GM21619 (cell line): ENCODE data around the gene SPDYE3.
"Not testable (repeated sequence)": the region's sequence is repeated elsewhere in the genome, so short reads cannot be mapped to it uniquely, and the experiment has no call there.

Experiments
- ATAC-seq: cut with Tn5 transposase; IDR thresholded peaks from one replicate; pipeline ENCODE4 v1.9.1; 2021; ENCODE audit not compliant: unreplicated experiment

SPDYE3 gene

DNA sequence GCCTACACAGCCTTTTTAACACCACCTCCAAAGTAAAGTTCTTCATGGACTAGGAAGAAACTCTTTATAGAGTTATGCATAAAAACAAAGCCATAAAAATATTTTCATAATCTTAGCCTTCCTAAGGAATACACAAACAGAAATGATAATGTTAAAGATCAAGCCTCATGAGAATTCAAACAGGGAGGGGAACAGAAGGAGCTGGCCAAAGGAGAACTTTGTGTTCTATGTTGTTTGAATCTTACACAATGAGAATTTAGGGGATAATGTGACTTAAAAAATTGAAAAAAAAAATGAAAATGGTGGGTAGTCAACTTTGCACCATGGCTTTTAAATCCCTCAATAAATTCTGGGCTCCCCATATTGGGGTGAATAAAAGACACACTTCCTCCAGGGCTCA lies 41.3 kb downstream of the SPDYE3 start:
- no peak for ATAC-seq

DNA sequence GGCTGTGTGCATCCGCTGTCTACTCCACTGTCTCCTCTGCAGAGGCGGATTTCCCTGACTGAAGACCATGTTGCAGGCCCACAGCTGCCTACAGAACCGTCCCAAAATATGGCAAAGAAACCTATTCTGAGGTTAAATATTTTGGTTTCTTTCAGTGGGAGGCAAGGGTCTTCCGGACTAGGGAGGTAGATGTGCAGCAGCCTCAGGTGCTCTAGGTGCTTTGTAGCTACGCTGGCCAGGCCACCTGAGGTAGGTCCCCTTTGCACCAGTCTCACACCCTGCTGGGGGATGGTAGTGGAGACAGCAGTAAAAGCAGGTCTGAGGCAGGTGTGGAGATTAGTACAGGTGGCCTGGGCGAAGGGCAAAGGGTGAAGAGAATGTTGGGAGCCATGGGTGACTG lies 42.3 kb downstream of the SPDYE3 start:
- ATAC-seq = no peak

DNA sequence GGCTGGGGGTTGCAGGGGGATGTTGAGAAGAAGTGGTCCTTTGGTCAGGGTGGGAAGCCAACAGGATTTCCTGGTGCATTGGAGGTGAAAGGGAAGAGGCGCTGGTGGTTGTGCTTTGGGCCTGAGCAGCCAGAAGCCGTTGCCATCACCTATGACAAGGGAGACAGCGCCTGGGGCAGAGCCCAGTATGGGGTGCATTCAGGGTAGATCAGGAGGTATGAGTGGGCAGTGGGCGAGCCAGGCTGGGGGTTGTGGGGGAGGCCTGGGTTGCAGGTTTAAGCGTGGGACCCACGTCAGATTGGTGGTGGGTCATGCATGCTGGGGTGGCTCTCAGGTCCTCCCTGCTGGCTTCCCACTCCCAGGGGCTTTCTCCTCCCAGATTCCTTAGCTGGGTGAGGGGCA lies 44.2 kb downstream of the SPDYE3 start:
- no peak for ATAC-seq

DNA sequence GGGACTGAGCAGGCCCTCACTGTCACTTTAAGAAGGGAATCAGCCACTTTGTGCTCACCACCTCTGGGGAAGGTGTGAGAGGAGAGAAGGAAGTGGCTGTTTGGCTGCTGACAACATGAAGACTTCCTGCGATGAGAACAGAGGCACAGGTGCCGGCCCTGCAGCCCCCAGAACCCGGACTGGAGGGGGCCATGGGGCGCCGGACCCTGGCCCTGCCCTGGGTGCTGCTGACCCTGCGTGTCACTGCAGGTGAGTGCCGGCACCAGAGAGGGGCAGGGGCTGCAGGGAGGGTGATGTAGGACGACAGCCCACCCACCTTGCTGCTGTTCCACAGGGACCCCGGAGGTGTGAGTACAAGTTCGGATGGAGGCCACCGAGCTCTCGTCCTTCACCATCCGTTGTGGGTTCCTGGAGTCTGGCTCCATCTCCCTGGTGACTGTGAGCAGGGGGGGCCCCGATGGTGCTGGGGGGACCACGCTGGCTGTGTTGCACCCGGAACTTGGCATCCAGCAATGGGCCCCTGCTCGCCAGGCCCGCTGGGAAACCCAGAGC lies 44.8 kb downstream of the SPDYE3 start:
- ATAC-seq = not testable (repeated sequence)

DNA sequence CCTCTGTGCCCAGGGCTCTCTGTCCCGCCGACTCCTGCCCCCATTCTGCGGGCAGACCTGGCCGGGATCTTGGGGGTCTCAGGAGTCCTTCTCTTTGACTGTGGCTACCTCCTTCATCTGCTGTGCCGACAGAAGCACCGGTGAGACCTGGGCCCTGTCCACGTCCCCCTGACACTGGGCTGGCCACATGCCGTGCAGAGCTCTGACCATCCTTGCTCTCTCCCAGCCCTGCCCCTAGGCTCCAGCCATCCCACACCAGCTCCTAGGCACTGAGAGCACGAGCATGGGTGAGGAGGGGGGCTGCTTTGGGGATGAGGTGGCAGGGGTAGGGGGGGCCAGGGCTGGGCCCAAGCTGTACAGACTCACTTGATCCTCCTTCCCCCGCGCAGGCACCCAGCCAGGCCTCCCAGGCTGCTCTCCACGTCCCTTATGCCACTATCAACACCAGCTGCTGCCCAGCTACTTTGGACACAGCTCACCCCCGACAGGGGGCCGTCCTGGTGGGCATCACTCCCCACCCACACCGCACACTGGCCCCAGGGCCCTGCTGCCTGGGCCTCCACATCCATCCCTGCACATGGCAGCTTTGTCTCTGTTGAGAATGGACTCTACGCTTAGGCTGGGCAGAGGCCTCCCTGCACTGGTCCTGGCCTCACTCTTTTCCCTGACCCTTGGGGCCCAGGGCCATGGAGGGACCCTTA lies 45.6 kb downstream of the SPDYE3 start:
- ATAC-seq = no peak

DNA sequence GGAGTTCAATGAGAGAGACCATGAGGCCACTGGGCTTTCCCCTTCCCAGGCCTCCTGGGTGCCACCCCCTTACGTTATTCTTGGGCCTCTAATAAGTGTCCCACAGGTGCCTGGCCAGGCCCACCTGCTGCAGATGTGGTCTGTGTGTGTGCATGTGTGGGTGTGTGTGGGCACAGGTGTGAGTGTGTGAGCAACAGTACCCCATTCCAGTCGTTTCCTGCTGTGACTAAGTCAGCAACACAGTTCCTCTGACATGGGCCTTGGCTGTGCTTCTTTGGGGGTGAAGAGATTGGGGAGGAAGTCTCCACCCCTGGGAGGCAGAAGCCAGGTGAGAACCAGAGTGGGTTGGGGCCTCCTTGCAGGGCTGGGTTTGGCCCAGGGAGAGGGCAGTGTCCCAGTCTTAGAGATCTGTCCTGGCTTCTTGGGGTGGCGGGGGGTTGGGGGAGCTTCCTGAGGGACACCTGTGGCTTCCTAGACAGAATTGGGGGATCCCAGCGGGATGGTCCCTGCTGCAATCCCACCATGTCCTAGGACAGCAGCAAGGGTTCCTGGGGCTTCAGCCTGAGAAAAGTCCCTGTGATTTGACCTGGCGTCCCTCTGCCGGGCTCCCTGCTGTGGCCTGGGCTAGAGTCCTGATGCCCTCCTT lies 46.3 kb downstream of the SPDYE3 start:
- no peak for ATAC-seq

DNA sequence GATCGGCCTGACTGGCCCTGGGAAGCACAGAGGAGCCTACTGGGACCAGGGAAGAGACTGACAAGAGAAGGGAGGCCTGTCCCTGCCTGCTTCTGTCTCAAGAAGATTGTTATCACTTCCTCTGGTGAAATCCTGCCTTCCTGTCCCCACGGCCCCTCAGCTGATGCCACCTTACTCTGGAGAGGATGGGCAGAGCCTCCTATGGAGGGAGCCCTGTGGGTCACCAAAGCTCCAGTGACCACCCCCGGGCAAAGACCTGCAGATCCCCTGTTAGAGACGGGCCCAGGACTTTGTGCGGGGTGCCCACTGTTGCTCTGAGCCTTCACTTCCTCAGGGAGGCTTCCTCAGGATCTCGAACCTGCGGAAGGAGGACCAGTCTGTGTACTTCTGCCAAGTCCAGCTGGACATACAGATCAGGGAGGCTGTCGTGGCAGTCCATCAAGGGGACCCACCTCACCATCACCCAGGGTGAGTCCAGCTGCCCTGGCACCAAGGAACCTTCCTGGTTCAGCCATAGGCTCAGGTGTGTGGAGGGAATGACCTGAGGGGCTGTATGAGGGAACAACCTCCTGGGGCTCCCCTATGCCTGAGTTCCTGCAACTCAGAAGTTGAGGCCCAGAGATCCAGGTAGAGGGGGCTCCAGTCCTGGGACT lies 49.0 kb downstream of the SPDYE3 start:
- ATAC-seq = no peak

DNA sequence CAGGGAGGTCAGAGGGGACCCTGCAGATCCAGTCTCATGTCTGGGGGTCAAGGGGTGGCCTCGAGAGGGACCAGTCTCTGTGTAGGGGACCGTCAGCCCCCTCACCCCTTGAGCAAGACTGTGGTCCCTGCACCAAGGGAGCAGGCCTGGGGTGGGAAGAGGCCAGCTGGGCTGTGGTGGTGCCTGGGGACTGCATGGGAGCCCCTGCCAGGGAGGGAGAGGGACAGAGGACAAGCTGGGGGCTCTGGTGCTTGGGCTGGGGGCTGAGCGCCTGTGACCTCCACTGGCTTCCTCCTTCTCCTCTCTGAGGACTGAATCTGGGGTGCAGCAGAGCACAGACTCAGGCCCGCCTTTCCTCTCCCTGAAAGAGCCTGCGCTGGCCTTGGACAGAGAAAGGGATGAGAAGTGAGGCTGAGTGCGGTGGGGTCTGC lies 49.6 kb downstream of the SPDYE3 start:
- ATAC-seq = no peak

DNA sequence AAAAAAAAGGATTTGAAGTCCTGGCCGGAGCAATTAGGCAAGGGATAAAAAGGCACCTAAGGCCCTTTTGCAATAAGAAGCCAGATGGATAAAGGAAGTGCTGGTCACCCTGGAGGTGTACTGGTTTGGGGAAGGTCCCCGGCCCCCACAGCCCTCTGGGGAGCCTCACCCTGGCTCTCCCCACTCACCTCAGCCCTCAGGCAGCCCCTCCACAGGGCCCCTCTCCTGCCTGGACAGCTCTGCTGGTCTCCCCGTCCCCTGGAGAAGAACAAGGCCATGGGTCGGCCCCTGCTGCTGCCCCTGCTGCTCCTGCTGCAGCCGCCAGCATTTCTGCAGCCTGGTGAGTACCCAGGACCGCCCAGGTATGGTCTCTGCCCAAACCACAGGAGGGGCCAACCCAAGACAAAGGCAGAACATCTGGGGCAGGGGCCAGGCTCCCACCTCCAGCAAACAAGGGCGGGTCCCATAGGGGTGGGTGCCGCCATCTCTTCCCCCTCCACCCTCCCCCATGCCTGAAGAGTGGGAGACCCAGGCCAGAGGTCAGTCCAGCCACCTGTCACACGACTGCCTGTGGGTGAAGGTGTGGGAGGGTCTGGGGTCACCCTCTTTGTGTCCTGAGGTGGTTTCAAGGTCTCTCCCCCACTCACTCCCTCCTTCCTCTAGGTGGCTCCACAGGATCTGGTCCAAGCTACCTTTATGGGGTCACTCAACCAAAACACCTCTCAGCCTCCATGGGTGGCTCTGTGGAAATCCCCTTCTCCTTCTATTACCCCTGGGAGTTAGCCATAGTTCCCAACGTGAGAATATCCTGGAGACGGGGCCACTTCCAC lies 50.7 kb downstream of the SPDYE3 start, which contains the start of gene PILRB:
PILRB (plus strand) TSS at position 91 of the 830 bp plus-strand sequence; CDS start at position 277, 186 bp downstream.
- ATAC-seq = no peak

DNA sequence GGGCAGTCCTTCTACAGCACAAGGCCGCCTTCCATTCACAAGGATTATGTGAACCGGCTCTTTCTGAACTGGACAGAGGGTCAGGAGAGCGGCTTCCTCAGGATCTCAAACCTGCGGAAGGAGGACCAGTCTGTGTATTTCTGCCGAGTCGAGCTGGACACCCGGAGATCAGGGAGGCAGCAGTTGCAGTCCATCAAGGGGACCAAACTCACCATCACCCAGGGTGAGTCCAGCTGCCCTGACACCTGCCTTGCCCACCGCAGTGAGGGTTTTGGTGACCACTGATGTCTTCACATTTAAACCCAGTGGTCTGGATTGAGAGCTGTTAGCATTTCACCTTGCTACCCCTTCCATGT lies 51.3 kb downstream of the SPDYE3 start:
- ATAC-seq = no peak

DNA sequence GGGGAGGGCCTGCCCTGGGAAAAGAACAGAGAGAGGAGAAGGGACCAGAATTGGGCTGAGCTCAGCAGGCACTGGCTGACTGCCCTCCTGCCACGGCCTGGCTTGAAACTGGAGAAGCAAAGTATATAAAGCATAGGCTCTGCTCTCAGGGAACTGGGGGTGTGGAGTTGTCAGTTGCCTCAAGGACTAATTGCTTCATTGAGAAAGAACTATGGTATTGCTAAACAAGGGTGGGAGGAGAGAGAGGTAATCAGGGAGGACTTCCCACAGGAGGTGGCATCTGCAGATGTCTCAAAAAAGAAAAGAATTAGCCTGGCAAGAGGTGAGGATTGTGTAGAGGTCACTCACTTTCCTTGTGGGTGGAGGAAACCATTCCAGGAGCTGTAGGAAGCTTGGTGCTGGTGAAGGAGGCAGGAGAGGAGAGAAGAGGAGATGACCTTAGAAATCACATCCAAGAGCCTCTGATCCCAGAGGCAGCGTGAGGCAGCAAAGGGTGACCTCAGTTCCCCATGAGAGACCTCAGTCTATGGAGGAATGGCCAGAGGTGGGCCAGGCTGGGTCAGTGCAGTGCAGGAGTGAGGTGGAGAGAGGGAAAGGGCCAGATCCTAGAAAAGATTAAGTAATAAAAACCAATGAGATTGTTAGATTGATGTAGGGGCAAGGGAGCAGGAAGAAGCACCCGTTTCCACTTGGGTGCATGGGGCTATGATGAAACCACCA lies 52.8 kb downstream of the SPDYE3 start:
- ATAC-seq = no peak

DNA sequence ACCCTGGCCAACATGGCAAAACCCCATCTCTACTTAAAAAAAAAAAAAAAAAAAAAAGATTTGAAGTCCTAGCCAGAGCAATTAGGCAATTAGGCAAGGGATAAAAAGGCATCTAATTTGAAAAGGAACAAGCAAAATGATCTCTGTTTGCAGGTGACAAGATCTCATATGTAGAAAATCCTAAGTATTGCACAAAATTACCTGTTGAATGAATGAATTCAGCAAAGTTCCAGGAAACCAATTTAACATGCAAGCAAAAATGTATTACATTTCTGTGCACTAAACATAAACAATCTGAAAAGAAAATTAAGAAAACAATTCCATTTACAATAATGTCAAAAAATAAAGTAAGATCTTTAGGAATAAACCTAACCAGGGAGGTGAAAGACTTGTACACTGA lies 55.6 kb downstream of the SPDYE3 start:
- ATAC-seq = no peak

DNA sequence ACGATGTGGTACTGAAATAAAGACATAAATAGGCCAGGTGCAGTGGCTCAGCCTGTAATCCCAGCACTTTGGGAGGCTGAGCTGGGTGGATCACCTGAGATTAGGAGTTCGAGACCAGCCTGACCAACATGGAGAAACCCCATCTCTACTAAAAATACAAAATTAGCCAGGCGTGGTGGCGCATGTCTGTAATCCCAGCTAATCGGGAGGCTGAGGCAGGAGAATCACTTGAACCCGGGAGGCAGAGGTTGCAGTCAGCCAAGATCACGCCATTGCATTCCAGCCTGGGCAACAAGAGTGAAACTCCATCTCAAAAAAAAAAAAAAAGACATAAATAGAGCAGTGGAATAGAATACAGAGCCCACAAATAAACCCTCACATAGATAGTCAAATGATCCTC lies 56.3 kb downstream of the SPDYE3 start:
- not testable (repeated sequence) for ATAC-seq

DNA sequence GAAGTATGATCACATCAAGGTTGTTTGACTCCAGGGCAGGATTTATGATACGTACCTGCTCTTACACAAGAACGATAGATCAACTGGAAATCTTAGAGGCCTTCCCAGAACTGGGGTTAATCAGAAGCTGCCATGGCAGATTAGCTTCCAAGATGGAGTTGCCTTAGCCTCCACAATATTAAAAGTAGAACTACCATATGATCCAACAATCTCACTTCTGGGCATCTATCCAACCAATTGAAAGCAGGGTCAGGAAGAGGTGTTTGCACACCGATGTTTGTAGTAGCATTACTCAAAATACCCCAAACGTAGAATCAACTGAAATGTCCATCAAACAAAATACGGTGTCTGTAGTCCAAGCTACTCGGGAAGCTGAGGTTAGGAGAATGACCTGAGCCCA lies 57.0 kb downstream of the SPDYE3 start:
- ATAC-seq = no peak

DNA sequence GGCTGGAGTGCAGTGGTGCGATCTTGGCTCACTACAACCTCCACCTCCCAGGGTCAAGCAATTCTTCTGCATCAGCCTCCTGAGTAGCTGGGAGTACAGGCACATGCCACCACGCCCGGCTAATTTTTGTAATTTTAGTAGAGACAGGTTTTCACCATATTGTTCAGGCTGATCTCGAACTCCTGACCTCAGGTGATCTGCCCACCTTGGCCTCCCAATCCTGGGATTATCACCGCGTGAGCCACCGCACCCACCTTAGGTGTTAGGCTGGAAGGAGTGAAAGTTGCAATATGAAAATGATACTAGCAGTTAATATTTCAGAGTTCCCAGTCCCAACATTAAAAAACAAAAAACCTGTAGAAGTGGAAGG lies 58.5 kb downstream of the SPDYE3 start:
- not testable (repeated sequence) for ATAC-seq

DNA sequence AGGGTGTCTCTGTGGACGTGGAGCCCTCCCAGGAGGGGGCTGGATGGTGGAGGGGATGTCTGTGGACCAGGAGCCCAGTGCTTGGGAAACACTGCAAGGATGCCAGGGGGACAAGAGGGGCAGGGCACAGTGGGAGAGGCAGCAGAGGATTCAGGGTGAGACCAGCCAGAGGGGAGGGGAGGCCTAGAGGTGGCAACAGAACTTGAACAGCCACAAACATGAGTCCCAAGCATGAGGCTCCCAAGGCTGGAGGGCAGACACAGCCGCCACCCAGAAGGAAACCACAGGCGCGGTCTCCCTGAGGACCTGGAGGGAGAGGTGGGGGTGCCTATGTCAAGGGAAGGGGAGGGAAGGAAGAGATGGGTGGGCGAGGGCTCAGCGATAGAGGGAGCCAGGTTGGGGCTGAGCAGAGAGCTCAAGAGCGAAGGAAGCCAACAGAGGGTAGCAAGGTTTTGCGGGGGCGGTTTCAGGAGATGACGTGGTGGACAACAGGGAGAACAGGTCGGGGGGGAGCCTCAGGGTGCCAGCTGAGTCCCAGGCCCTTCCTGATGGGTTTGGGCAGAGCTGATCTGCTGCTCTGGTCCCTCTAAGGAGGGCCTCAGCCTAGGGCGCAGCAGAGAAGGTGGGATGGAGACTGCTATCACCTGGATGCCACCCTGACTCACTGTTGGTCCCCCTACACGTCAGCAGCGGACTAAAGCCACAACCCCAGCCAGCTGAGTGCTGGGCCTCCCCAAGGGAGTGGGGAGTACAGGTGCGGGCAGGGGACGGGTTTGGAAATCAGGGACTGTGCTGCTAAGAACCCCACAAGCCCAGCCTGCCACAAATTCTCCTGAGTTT lies 59.1 kb downstream of the SPDYE3 start:
- no peak for ATAC-seq

DNA sequence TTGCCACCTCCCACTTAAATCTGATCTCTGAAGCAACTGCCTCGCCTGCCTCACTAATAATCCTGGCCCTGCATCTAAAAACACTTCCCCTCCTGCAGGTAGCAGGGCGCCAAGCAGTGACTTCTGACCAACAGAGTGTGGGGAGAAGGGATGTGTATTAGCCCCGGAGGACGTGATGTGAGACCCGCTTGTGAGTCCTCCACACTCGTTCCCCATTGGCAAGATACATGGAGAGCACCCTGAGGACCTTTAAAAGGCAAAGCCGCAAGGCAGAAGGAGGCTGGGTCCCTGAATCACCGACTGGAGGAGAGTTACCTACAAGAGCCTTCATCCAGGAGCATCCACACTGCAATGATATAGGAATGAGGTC lies 59.7 kb downstream of the SPDYE3 start:
- ATAC-seq = no peak

DNA sequence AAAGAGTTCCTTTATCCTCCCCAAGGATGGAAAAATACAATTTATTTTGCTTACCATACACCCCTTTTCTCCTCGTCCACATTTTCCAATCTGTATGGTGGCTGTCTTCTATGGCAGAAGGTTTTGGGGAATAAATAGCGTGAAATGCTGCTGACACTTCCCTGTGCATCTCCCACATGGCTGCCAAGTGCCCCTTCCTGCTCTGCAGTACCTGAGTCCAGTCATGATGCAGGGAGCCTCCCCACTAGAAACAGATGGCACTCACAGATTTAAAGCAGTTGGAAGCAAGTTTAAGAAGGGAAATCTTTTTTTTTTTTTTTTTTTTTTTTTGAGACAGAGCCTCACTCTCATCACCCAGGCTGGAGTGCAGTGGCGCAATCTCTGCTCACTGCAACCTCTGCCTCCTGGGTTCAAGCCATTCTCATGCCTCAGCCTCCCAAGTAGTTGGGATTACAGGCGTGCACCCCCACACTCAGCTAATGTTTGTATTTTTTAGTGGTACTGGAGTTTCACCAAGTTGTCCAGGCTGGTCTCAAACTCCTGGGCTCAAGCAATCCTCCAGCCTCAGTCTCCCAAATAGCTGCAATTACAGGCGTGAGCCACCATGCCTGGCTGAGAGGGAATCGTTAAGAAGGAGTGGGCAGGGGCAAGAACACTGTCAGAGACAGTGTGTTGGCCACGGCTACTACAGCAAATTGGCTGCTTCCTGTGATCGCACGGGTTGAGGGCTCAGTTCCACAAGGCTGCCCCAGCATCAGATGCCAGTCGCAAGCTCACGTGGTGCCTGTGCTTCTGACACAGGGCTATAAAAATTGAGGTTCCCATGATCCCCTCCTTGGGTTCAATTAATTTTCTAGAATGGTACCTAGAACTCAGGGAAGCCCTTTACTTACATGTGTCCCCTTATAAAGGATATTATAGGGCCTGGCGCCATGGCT lies 60.4 kb downstream of the SPDYE3 start:
- ATAC-seq = no peak

DNA sequence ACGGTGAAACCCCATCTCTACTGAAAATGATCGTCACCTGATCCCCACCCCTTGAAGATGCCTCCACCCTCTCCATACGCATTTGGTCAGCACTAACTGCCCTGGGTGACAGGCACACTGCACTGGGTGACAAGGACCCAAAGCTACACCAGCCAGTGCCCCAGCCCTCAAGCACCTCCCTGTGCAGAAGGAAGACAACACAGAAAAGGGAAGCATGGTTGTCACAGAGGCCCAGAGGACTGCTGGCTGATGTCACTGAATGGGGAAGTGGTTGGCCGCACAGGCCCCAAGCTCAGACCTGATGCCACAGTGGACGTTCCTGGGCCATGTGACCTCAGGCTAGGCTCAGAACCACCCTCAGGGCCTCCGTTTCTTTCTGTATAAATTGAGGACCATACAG lies 61.6 kb downstream of the SPDYE3 start:
- peak; percentile 53 for ATAC-seq
